ENCODE results near the gene MYH16.
"Not testable (repeated sequence)": the region's sequence is repeated elsewhere in the genome, so short reads cannot be mapped to it uniquely, and the experiment has no call there.

GRCh38 chr7:99273561-99273960, 922 bp downstream of the MYH16 start:
- TF ChIP-seq CTCF (conservative IDR thresholded peaks at IDR 0.05; ENCODE audit: low read depth, low read length); EZH2phosphoT487 (IDR thresholded peaks at IDR 0.05; ENCODE audit: borderline replicate concordance, low read length): not testable (repeated sequence)
